ENCODE data around the gene UBR4.

Gene UBR4

GRCh38 chr1:19045898-19046880, 163.9 kb downstream of the UBR4 start:
- Histone ChIP-seq H3K9me2 (replicated peaks; ENCODE audit: insufficient read depth, low read length) (no peaks in the 10 kb centered on the region), H3K9ac (ENCODE audit: low read length) (no peak overlapping the region), H2AFZ (ENCODE audit: low read length) (no peak overlapping the region), H3K9me3 (replicated peaks; ENCODE audit: insufficient read depth, low read length) (no peaks in the 10 kb centered on the region), H3K27me3 (replicated peaks; ENCODE audit: insufficient read depth, low read length) (peaks cover 84% of the 10 kb centered on the region), H3K4me3 (ENCODE audit: low read length) (no peak overlapping the region), H3K4me2 (ENCODE audit: low read depth, low read length) (no peak overlapping the region), H3F3A (ENCODE audit: insufficient read depth, low read length) (no peaks in the 10 kb centered on the region), H3K27ac (ENCODE audit: low read length) (no peak overlapping the region), H3K79me2 (ENCODE audit: low read length) (no peaks in the 10 kb centered on the region), H3K4me1 (ENCODE audit: low read length) (no peaks in the 10 kb centered on the region), H4K20me1 (ENCODE audit: insufficient read depth, low read length) (no peaks in the 10 kb centered on the region), H3K36me3 (replicated peaks; ENCODE audit: insufficient read depth, low read length) (no peaks in the 10 kb centered on the region)
- DNase-seq = no peak
- TF ChIP-seq, protein P1, sequence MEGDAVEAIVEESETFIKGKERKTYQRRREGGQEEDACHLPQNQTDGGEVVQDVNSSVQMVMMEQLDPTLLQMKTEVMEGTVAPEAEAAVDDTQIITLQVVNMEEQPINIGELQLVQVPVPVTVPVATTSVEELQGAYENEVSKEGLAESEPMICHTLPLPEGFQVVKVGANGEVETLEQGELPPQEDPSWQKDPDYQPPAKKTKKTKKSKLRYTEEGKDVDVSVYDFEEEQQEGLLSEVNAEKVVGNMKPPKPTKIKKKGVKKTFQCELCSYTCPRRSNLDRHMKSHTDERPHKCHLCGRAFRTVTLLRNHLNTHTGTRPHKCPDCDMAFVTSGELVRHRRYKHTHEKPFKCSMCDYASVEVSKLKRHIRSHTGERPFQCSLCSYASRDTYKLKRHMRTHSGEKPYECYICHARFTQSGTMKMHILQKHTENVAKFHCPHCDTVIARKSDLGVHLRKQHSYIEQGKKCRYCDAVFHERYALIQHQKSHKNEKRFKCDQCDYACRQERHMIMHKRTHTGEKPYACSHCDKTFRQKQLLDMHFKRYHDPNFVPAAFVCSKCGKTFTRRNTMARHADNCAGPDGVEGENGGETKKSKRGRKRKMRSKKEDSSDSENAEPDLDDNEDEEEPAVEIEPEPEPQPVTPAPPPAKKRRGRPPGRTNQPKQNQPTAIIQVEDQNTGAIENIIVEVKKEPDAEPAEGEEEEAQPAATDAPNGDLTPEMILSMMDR (IDR thresholded peaks at IDR 0.05; ENCODE audit: low read length) = no peak
- no peak for TF ChIP-seq EZH2phosphoT487 (IDR thresholded peaks at IDR 0.05; ENCODE audit: low read length)
- TF ChIP-seq EZH2 (optimal IDR thresholded peaks at IDR 0.05; ENCODE audit: low read depth, low read length) = no peak

DNA sequence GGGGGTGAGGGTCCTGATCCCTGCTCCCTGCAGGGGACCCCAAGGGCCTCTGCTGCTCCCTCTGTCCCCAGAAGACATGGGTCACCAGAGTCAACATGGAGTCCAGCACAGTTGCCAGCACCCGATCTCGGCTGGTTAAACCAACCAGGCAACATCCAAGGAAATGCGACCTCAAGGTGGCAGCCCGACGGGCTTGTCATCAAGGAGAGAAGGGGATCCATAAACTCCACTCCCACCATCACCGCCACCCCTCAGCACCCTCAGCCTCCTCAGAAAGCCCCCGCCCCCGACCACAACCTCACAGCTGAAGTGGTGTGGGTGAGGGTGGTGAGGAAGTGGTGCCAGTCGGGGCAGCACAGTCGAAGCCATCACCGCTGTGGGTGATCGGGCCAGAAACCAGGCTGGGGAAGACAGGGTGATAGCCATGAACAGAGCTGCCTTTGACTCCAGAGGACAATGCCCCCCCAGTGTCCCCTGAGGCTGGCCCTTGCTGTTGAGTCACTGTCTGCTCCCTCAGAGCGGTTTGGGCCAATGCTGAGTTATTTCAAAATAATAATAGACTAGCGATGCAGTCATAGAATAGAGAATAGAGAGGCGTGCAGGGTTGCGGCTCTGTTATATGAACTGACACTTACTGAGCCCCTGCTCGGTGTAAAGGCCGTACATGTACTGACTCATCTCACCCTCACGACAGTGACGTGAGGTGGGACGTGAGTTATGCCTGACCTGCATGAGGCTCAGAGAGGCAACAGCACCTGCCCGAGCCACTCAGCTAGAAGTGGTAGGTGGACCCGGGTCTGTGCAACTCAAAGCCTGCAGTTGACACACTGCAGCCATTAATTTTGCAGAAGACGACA, 164.9 kb downstream of the UBR4 start:
- Histone ChIP-seq H3K4me3 (ENCODE audit: low read length) (no peak overlapping the region), H4K20me1 (ENCODE audit: insufficient read depth, low read length) (no peaks in the 10 kb centered on the region), H3K4me1 (ENCODE audit: low read length) (no peaks in the 10 kb centered on the region), H3K9ac (ENCODE audit: low read length) (no peak overlapping the region), H3K9me3 (replicated peaks; ENCODE audit: insufficient read depth, low read length) (no peaks in the 10 kb centered on the region), H3K27me3 (replicated peaks; ENCODE audit: insufficient read depth, low read length) (peaks cover 86% of the 10 kb centered on the region), H3F3A (ENCODE audit: insufficient read depth, low read length) (no peaks in the 10 kb centered on the region), H3K79me2 (ENCODE audit: low read length) (no peaks in the 10 kb centered on the region), H3K27ac (ENCODE audit: low read length) (no peak overlapping the region), H3K36me3 (replicated peaks; ENCODE audit: insufficient read depth, low read length) (no peaks in the 10 kb centered on the region), H2AFZ (ENCODE audit: low read length) (no peak overlapping the region), H3K4me2 (ENCODE audit: low read depth, low read length) (no peak overlapping the region), H3K9me2 (replicated peaks; ENCODE audit: insufficient read depth, low read length) (no peaks in the 10 kb centered on the region)
- no peak for TF ChIP-seq EZH2phosphoT487 (IDR thresholded peaks at IDR 0.05; ENCODE audit: low read length)
- TF ChIP-seq, protein P1 (IDR thresholded peaks at IDR 0.05; ENCODE audit: low read length) = no peak
- TF ChIP-seq EZH2 (optimal IDR thresholded peaks at IDR 0.05; ENCODE audit: low read depth, low read length) = no peak
- no peak for DNase-seq

- no peak overlapping the region for H3K9ac ChIP-seq (ENCODE audit: low read length)
- no peak overlapping the region for H3K27ac ChIP-seq (ENCODE audit: low read length)
- no peaks in the 10 kb centered on the region for H3F3A ChIP-seq (ENCODE audit: insufficient read depth, low read length)
- H3K4me1 ChIP-seq (ENCODE audit: low read length) = no peaks in the 10 kb centered on the region
- no peak overlapping the region for H3K4me3 ChIP-seq (ENCODE audit: low read length)
- H3K9me2 ChIP-seq (replicated peaks; ENCODE audit: insufficient read depth, low read length) = no peaks in the 10 kb centered on the region
- H3K9me3 ChIP-seq (replicated peaks; ENCODE audit: insufficient read depth, low read length) = no peaks in the 10 kb centered on the region
- H3K4me2 ChIP-seq (ENCODE audit: low read depth, low read length) = no peak overlapping the region
- no peaks in the 10 kb centered on the region for H3K79me2 ChIP-seq (ENCODE audit: low read length)
- no peak for DNase-seq
- TF ChIP-seq, protein P1 (IDR thresholded peaks at IDR 0.05; ENCODE audit: low read length) = no peak
- TF ChIP-seq EZH2 (optimal IDR thresholded peaks at IDR 0.05; ENCODE audit: low read depth, low read length) (no peak), EZH2phosphoT487 (IDR thresholded peaks at IDR 0.05; ENCODE audit: low read length) (no peak)
- no peaks in the 10 kb centered on the region for H4K20me1 ChIP-seq (ENCODE audit: insufficient read depth, low read length)
- H3K27me3 ChIP-seq (replicated peaks; ENCODE audit: insufficient read depth, low read length) = peaks cover 86% of the 10 kb centered on the region
- H2AFZ ChIP-seq (ENCODE audit: low read length) = no peak overlapping the region
- H3K36me3 ChIP-seq (replicated peaks; ENCODE audit: insufficient read depth, low read length) = no peaks in the 10 kb centered on the region
Observed at GRCh38 chr1:19044471-19044870, 165.6 kb downstream of the UBR4 start.
